HG03442 (cell line): ENCODE measurements around the gene TLCD5.

Source experiments
- ATAC-seq: cut with Tn5 transposase; IDR thresholded peaks from one replicate; pipeline ENCODE4 v1.9.1; 2021; ENCODE audit warnings: mild to moderate bottlenecking, moderate library complexity; ENCODE audit not compliant: unreplicated experiment

TLCD5 gene

GRCh38 chr11:120375076-120375475, 50.0 kb downstream of the TLCD5 start:
- ATAC-seq = no peak

- ATAC-seq = no peak
Measured at GRCh38 chr11:120376547-120377182, 51.6 kb downstream of the TLCD5 start.

GRCh38 chr11:120378474-120378873, 53.4 kb downstream of the TLCD5 start:
- ATAC-seq = no peak

- no peak for ATAC-seq
Measured at GRCh38 chr11:120381401-120381800, 56.3 kb downstream of the TLCD5 start.
